H1 (cell line): Measurements from ENCODE around the gene MAST1. TPM values are rescaled to one million over a fixed set of nuclear protein-coding genes. Genes with fewer than 3 reads are reported as not detected.

Source experiments
- CTCF ChIA-PET: fragments of 300-600 bp; sonication (Branson Sonifier 250); formaldehyde crosslinking; loops from one replicate; lab custom pipeline; 2021; ENCODE audit not compliant: partially characterized antibody; lab: Charles Lee
- POLR2A ChIA-PET: fragments of 300-600 bp; sonication (Branson Sonifier 250); formaldehyde crosslinking; loops from one replicate; lab custom pipeline; 2021; ENCODE audit warnings: inconsistent platforms; ENCODE audit not compliant: partially characterized antibody; lab: Charles Lee
- DNase-seq, 2 experiments: peaks; one replicate each; pipeline versions ENCODE4 v3.0.0 to v3.0.0-alpha.2; 2010 to 2022; ENCODE audit warnings: low spot score in 2 of 2, low read depth in 1 of 2, mixed read lengths in 1 of 2
- FAIRE-seq: peaks from 2 replicates; lab custom pipeline; 2011; peaks lifted over from hg19 to GRCh38; lab: Jason Lieb, UNC
- H2AFZ ChIP-seq: 2 replicates; pipeline ENCODE4 v1.8.1; 2012; ENCODE audit warnings: low read length, inconsistent platforms
- H2AK5ac ChIP-seq: 2 replicates; pipeline ENCODE4 v1.6.1; 2013; ENCODE audit warnings: low read depth, low read length
- H2BK120ac ChIP-seq: replicated peaks from 2 replicates; pipeline ENCODE3; 2013; ENCODE audit warnings: low read depth, low read length, inconsistent platforms
- H2BK12ac ChIP-seq: 2 replicates; pipeline ENCODE4 v1.6.1; 2013; ENCODE audit warnings: low read depth, low read length
- H2BK15ac ChIP-seq: 2 replicates; pipeline ENCODE4 v1.6.1; 2013; ENCODE audit warnings: low read length
- H2BK20ac ChIP-seq: 2 replicates; pipeline ENCODE4 v1.6.1; 2013; ENCODE audit warnings: low read length
- H2BK5ac ChIP-seq: 2 replicates; pipeline ENCODE4 v1.6.1; 2013; ENCODE audit warnings: low read depth, low read length
- H3K14ac ChIP-seq: 2 replicates; pipeline ENCODE4 v1.6.1; 2013; ENCODE audit warnings: inconsistent platforms; ENCODE audit not compliant: insufficient read length
- H3K18ac ChIP-seq: 2 replicates; pipeline ENCODE4 v1.6.1; 2013; ENCODE audit warnings: low read length; ENCODE audit errors: extremely low read depth
- H3K23ac ChIP-seq: 2 replicates; pipeline ENCODE4 v1.6.1; 2013; ENCODE audit warnings: inconsistent platforms; ENCODE audit not compliant: insufficient read length
- H3K23me2 ChIP-seq: 2 replicates; pipeline ENCODE4 v1.6.1; 2013; ENCODE audit warnings: low read depth, low read length
- H3K27ac ChIP-seq: 2 replicates; pipeline ENCODE4 v1.6.1; 2011; ENCODE audit warnings: low read depth, low read length, inconsistent platforms
- H3K27me3 ChIP-seq, 4 experiments: replicated peaks in 1 of 4; 1 replicate in 1 of 4; 2 replicates in 3 of 4; pipeline versions ENCODE4 v1.6.1 to v1.8.1; 2011 to 2013; ENCODE audit warnings: low read length in 3 of 4, mild to moderate bottlenecking in 3 of 4, inconsistent platforms in 2 of 4, mixed read lengths in 2 of 4, moderate library complexity in 1 of 4; ENCODE audit not compliant: control insufficient read depth in 3 of 4, insufficient read depth in 3 of 4; ENCODE audit errors: extremely low read depth in 1 of 4
- H3K36me3 ChIP-seq, 4 experiments: 2 replicates each; pipeline versions ENCODE4 v1.6.1 to v1.8.1; 2011 to 2013; ENCODE audit warnings: mild to moderate bottlenecking in 4 of 4, low read length in 3 of 4, moderate library complexity in 2 of 4, control low read depth in 1 of 4, inconsistent platforms in 1 of 4; ENCODE audit not compliant: insufficient read depth in 4 of 4, control insufficient read depth in 2 of 4
- H3K4ac ChIP-seq: replicated peaks from 2 replicates; pipeline ENCODE3; 2013; ENCODE audit warnings: low read length, low read depth, mixed read lengths, inconsistent platforms; ENCODE audit not compliant: insufficient read length
- H3K4me1 ChIP-seq, 4 experiments: replicated peaks in 1 of 4; 1 replicate in 1 of 4; 2 replicates in 3 of 4; pipeline versions ENCODE4 v1.6.1 to v1.8.1; 2011 to 2013; ENCODE audit warnings: low read length in 3 of 4, inconsistent platforms in 2 of 4, mixed read lengths in 1 of 4; ENCODE audit not compliant: insufficient read depth in 4 of 4, control insufficient read depth in 3 of 4
- H3K4me2 ChIP-seq, 2 experiments: 2 replicates each; pipeline versions ENCODE4 v1.6.1 to v1.8.1; 2011 to 2013; ENCODE audit warnings: low read depth in 2 of 2, low read length in 2 of 2, control low read depth in 1 of 2, inconsistent platforms in 1 of 2, mild to moderate bottlenecking in 1 of 2; ENCODE audit not compliant: insufficient read depth in 1 of 2
- H3K4me3 ChIP-seq, 4 experiments: fragments of 200-600, 300-600 bp in 1 of 4; sonication (generic), shearing (Covaris generic), sonication (Bioruptor Twin) in 1 of 4; 2 replicates each; pipeline versions ENCODE4 v1.5.1 to v1.8.1; 2011 to 2016; ENCODE audit warnings: low read length in 4 of 4, low read depth in 3 of 4, control low read depth in 2 of 4, inconsistent platforms in 2 of 4, mild to moderate bottlenecking in 2 of 4, mixed read lengths in 1 of 4, moderate library complexity in 1 of 4; ENCODE audit not compliant: insufficient read depth in 2 of 4; ENCODE audit errors: extremely low read depth in 1 of 4
- H3K56ac ChIP-seq: replicated peaks from 2 replicates; pipeline ENCODE3; 2013; ENCODE audit warnings: low read depth, mild to moderate bottlenecking, mixed read lengths, low read length, inconsistent platforms; ENCODE audit not compliant: insufficient read length
- H3K79me1 ChIP-seq: 2 replicates; pipeline ENCODE4 v1.6.1; 2013; ENCODE audit warnings: low read depth, low read length, control low read depth
- H3K79me2 ChIP-seq, 2 experiments: 2 replicates each; pipeline versions ENCODE4 v1.6.1 to v1.8.1; 2012 to 2013; ENCODE audit warnings: low read length in 2 of 2, mild to moderate bottlenecking in 2 of 2, inconsistent platforms in 1 of 2; ENCODE audit not compliant: insufficient read depth in 2 of 2, control insufficient read depth in 1 of 2
- H3K9ac ChIP-seq, 4 experiments: replicated peaks in 1 of 4; 1 replicate in 1 of 4; 2 replicates in 3 of 4; pipeline versions ENCODE4 v1.6.1 to v1.8.1; 2011 to 2013; ENCODE audit warnings: low read depth in 3 of 4, low read length in 3 of 4, control low read depth in 2 of 4, mild to moderate bottlenecking in 2 of 4, moderate library complexity in 2 of 4, inconsistent platforms in 1 of 4; ENCODE audit errors: extremely low read depth in 1 of 4
- H3K9me3 ChIP-seq, 2 experiments: 2 replicates each; pipeline versions ENCODE4 v1.6.1 to v1.8.1; 2012 to 2013; ENCODE audit warnings: mild to moderate bottlenecking in 2 of 2, moderate library complexity in 2 of 2, control low read depth in 1 of 2, inconsistent platforms in 1 of 2, low read depth in 1 of 2, low read length in 1 of 2, mixed read lengths in 1 of 2; ENCODE audit not compliant: insufficient read depth in 2 of 2
- H4K20me1 ChIP-seq, 2 experiments: replicated peaks in 1 of 2; 2 replicates each; pipeline versions ENCODE3 to v1.8.1; 2011 to 2013; ENCODE audit warnings: inconsistent platforms in 2 of 2, low read length in 2 of 2, mild to moderate bottlenecking in 1 of 2; ENCODE audit not compliant: insufficient read depth in 2 of 2, control insufficient read depth in 1 of 2
- H4K5ac ChIP-seq: 2 replicates; pipeline ENCODE4 v1.6.1; 2013; ENCODE audit warnings: low read length, low read depth, mixed read lengths, inconsistent platforms; ENCODE audit not compliant: insufficient read length
- H4K8ac ChIP-seq: 2 replicates; pipeline ENCODE4 v1.8.0; 2013; ENCODE audit warnings: mild to moderate bottlenecking, moderate library complexity, low read length, inconsistent platforms; ENCODE audit not compliant: insufficient read depth; ENCODE audit errors: extremely low read depth
- H4K91ac ChIP-seq: replicated peaks from 2 replicates; pipeline ENCODE3; 2013; ENCODE audit warnings: low read length, mixed read lengths, inconsistent platforms; ENCODE audit not compliant: insufficient read length
- ATF3 ChIP-seq: IDR thresholded peaks from 2 replicates; pipeline ENCODE4 v1.6.1; 2011; ENCODE audit warnings: low read depth, mild to moderate bottlenecking, low read length; ENCODE audit not compliant: insufficient read depth
- CREB1 ChIP-seq: IDR thresholded peaks from 2 replicates; pipeline ENCODE4 v1.6.1; 2012; ENCODE audit warnings: inconsistent platforms
- KDM4A ChIP-seq: IDR thresholded peaks from one replicate; pipeline ENCODE4 v1.7.1; 2012; ENCODE audit warnings: low read depth, mild to moderate bottlenecking, moderate library complexity, low read length, inconsistent platforms; ENCODE audit not compliant: severe bottlenecking
- PHF8 ChIP-seq: fragments of 200-600 bp; sonication (generic); conservative IDR thresholded peaks from 2 replicates; pipeline ENCODE4 v1.7.1; 2012; ENCODE audit warnings: low read depth, mild to moderate bottlenecking, inconsistent platforms, low read length, moderate library complexity
- RBBP5 ChIP-seq: IDR thresholded peaks from 2 replicates; pipeline ENCODE4 v1.7.1; 2012; ENCODE audit warnings: low read depth, mild to moderate bottlenecking, inconsistent platforms, low read length, moderate library complexity, borderline replicate concordance
- RFX5 ChIP-seq: IDR thresholded peaks from 2 replicates; pipeline ENCODE4 v1.6.1; 2011; ENCODE audit warnings: low read depth, low read length, improper control_type of control experiment, borderline replicate concordance
- RNF2 ChIP-seq: fragments of 200-900, 300-1000 bp; sonication (generic); IDR thresholded peaks from 2 replicates; pipeline ENCODE4 v1.7.1; 2016; ENCODE audit warnings: borderline replicate concordance, low read depth, mild to moderate bottlenecking, antibody characterized with exemption, low read length; ENCODE audit not compliant: poor library complexity, severe bottlenecking; ENCODE audit errors: missing control alignments
- RXRA ChIP-seq: IDR thresholded peaks from 2 replicates; pipeline ENCODE4 v1.6.1; 2011; ENCODE audit warnings: low read depth, mild to moderate bottlenecking, low read length, moderate library complexity; ENCODE audit not compliant: insufficient read depth
- SUZ12 ChIP-seq: fragments of 200-600 bp; sonication (generic); IDR thresholded peaks from 2 replicates; pipeline ENCODE4 v1.6.1; 2012; ENCODE audit warnings: mild to moderate bottlenecking, inconsistent platforms, low read length, moderate library complexity, mixed read lengths
- WGBS, 2 experiments: shearing (Covaris generic) in 1 of 2; methylation state at CpG; one replicate each; pipeline versions ENCODE4 v1.1.6 to v1.1.7; 2013 to 2015; ENCODE audit warnings: low lambda C conversion rate in 2 of 2, mixed read lengths in 2 of 2, inconsistent platforms in 1 of 2, low coverage in 1 of 2, missing lambda C conversion rate in 1 of 2; ENCODE audit not compliant: insufficient replicate concordance in 2 of 2, insufficient coverage in 1 of 2, insufficient read length in 1 of 2; ENCODE audit errors: extremely low coverage in 1 of 2, missing lambda C conversion rate in 1 of 2; 5-methylcytosine and 5-hydroxymethylcytosine counted together
- polyA plus RNA-seq, 7 experiments: library from polyadenylated mRNA; depleted of rRNA in 3 of 7; stranded (reverse) in 5 of 7; unstranded in 2 of 7; fragments of >200 nt in 5 of 7; fragments of 200-250 nt in 2 of 7; gene quantifications; 1 replicate in 5 of 7; 2 replicates in 1 of 7; 4 replicates in 1 of 7; pipeline versions ENCODE4 v1.2.1 to v1.2.3, GENCODE V29; 2011 to 2013; ENCODE audit warnings: missing spikeins in 2 of 7, mixed read lengths in 2 of 7
- total RNA-seq: library from RNA; stranded (reverse); fragmentation: NEBNext Ultra II Directional; extraction: Animal tissue kit (Norgen Biotek cat#: 25700); gene quantifications from 2 replicates; pipeline ENCODE4 v1.2.1, GENCODE V29; 2021

The MAST1 gene
- total and polyA plus RNA-seq, 2 of the 8 experiments (the other 6 are each of a cell fraction or from before 2014, with no cell fraction given): 15.6 to 28.3 TPM

- Histone ChIP-seq H2BK20ac (no peak overlapping the region), H3K14ac (no peak overlapping the region), H2AK5ac (no peak overlapping the region), H3K27me3 (peaks cover 0 to 9% (median 4%) of the 10 kb centered on the region in 4 experiments; a peak in 4 of 7 replicates), H3K9me3 (no peaks in the 10 kb centered on the region; a peak in 2 of 4 replicates), H3K27ac (no peak overlapping the region), H2AFZ (no peak overlapping the region), H2BK15ac (no peak overlapping the region), H3K23ac (no peak overlapping the region), H4K5ac (peak overlapping the region; percentile 25), H4K8ac (peak overlapping the region; percentile 53; the same call in 1 of the 2 replicates), H4K20me1 (no peaks in the 10 kb centered on the region), H3K4me2 (peak overlapping the region; percentile 75 to 97), H2BK5ac (peak overlapping the region; percentile 44; the same call in 1 of the 2 replicates), H3K4me1 (peaks cover 0 to 7% (median 3%) of the 10 kb centered on the region in 4 experiments; a peak in 5 of 7 replicates), H3K9ac (peak overlapping the region in 3 of 4 experiments; percentile 11 to 77 (median 16); a peak in 4 of 7 replicates), H3K4ac (peak overlapping the region; percentile 57), H3K79me2 (no peaks in the 10 kb centered on the region), H3K56ac (no peak overlapping the region), H3K36me3 (no peaks in the 10 kb centered on the region), H2BK12ac (peak overlapping the region; percentile 60; the same call in 1 of the 2 replicates), H3K23me2 (peaks cover 9% of the 10 kb centered on the region; the same call in 1 of the 2 replicates), H3K79me1 (no peaks in the 10 kb centered on the region), H4K91ac (peak overlapping the region; percentile 2), H3K18ac (peak overlapping the region; percentile 87), H2BK120ac (no peak overlapping the region), H3K4me3 (peak overlapping the region; percentile 60 to 77 (median 76))
- TF ChIP-seq PHF8: 0 out of 2 replicates have a peak, but pooled peaks have one; percentile 59
- TF ChIP-seq RFX5: no peak
- TF ChIP-seq ATF3: no peak
- 0 out of 2 replicates have a peak, but pooled peaks have one; percentile 18 for TF ChIP-seq RBBP5
- TF ChIP-seq RNF2: no peak
- TF ChIP-seq KDM4A: peak; percentile 77
- TF ChIP-seq RXRA: no peak
- no peak for TF ChIP-seq CREB1
- TF ChIP-seq SUZ12: no peak
- DNase-seq: peak in 1 of 2 experiments; percentile 62
- no peak for FAIRE-seq
- CTCF ChIA-PET: interaction anchor here (0.6 to 2.3 kb wide), 23 partner anchors 8 to 269 kb away, joined by 3 to 19 read pairs (median 4); partner anchors contain the start of genes CALR, RNASEH2A and THSD8
- 6% methylated on average over 44 of the region's 53 CpGs; no CpG with 5 or more reads in 1 of the 2 experiments for WGBS, 2 experiments
- POLR2A ChIA-PET: interaction anchor here (0.6 to 12.3 kb wide), 33 partner anchors 7 to 183 kb away, joined by 3 to 110 read pairs (median 5); partner anchors contain the start of genes CALR, FARSA, GADD45GIP1 and GCDH
Measured at GRCh38 chr19:12885749-12886650, 47.7 kb downstream of the MAST1 start.
